Epithelial cell of proximal tubule (primary cell): ENCODE data around the gene YEATS2. TPM values are rescaled to one million over a fixed set of nuclear protein-coding genes. Genes with fewer than 3 reads are reported as not detected.

Experiments used
- DNase-seq: peaks from one replicate; pipeline ENCODE4 v3.0.0-alpha.2; 2011; ENCODE audit warnings: low read depth
- H3K4me3 ChIP-seq: 2 replicates; pipeline ENCODE4 v1.5.1; 2011; ENCODE audit warnings: low read depth, mild to moderate bottlenecking, low read length
- total RNA-seq: library from RNA; depleted of rRNA; stranded (reverse); fragments of >200 nt; gene quantifications from 2 replicates; pipeline ENCODE4 v1.2.3, GENCODE V29; 2015
- TF ChIP-seq, protein P1 (sequence below): conservative IDR thresholded peaks from 2 replicates; pipeline ENCODE4 v1.5.1; 2012; ENCODE audit warnings: low read depth, mild to moderate bottlenecking, low read length

The YEATS2 gene
- total RNA-seq, 1 donor from 2014 or later, result 33.7 TPM

DNA sequence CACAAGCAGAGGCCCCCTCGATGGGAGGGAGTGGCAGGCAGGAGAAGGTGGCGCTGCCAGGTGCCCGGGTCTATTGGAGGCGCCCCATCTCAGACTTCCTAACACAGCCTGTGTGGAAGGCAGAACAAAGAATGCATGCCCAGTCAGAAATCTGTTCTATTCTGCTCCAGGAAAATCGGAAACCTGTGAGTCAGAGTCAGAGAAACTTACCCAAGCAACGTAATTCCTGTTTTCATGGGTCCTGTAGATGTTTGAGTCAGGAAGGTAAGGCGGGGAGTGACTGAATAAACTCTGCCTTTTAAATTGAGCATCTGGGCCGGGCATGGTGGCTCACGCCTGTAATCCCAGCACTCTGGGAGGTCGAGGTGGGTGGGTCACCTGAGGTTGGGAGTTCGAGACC is 114.0 kb downstream of the YEATS2 start:
- no peak for DNase-seq
- H3K4me3 ChIP-seq, result no peak overlapping the region
- TF ChIP-seq, protein P1, sequence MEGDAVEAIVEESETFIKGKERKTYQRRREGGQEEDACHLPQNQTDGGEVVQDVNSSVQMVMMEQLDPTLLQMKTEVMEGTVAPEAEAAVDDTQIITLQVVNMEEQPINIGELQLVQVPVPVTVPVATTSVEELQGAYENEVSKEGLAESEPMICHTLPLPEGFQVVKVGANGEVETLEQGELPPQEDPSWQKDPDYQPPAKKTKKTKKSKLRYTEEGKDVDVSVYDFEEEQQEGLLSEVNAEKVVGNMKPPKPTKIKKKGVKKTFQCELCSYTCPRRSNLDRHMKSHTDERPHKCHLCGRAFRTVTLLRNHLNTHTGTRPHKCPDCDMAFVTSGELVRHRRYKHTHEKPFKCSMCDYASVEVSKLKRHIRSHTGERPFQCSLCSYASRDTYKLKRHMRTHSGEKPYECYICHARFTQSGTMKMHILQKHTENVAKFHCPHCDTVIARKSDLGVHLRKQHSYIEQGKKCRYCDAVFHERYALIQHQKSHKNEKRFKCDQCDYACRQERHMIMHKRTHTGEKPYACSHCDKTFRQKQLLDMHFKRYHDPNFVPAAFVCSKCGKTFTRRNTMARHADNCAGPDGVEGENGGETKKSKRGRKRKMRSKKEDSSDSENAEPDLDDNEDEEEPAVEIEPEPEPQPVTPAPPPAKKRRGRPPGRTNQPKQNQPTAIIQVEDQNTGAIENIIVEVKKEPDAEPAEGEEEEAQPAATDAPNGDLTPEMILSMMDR, result no peak

DNA sequence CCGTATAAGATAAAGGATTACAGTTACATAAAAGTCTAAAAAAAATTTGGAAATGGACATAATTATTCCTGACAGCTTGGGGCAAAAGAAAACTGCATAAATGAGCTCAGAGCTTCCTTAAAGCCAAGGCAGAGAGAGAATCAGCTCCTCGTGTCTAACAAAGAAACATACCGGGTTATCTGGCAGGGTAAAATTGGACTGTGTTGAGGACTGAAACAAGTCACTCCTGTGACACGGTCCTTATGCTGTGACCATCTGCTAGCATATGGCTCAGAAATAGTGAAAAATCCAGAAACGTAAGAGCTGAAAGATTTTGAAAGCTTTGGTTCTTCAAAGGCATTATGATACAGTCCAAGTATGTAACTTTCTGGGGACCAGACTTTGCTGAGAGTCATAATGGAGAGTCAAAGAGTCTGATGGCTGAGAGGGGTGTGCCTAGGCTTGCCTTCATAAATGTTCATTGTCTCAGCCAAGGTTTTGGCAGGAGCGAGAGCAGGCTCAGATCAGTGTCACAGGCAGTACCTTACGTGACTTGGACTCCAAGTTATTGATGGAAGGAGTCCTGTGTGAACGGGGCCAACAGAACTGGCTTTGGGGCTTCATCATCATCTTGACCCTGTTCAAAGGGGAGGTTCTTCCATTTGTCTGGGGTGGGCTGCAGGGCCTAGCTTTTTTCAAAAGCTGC is 115.3 kb downstream of the YEATS2 start:
- TF ChIP-seq, protein P1, result no peak
- H3K4me3 ChIP-seq, result no peak overlapping the region
- DNase-seq, result no peak

DNA sequence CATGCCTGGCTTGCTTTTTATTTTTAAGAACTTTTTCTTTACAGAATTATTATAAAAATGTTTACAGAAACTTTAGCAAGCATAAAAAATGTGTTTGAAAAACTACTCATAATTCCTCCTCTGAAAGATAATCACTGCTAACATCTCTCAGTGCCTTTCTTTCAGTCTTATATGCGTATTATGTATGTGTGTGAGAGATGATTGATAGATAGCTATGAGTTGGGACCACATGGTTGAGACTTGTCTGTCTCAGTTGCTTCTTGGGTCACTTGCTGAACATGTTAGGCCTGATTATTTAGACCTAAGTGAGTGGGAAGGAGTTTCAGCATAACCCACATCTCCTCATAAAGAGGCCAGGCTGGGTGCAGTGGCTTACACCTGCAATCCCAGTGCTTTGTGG is 116.6 kb downstream of the YEATS2 start:
- DNase-seq, result no peak
- no peak overlapping the region for H3K4me3 ChIP-seq
- TF ChIP-seq, protein P1, result no peak

DNA sequence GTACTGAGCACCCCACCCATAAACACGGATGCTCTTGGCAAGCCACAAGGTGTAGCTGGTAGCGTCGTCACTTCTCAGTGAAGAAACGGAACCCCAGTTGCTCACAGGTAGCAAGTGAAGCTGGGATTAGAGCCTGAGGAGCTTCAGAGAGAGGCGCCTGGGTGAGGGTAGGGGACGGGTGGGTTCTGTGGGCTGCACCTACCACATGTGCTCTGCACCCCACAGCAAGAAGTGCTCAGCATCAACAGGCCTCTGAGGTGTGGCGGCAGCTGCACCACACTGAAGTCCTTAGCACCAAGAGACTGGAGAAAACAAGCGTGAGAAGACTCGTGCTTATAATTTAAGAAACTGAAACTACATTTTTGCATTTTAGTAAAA is 118.0 kb downstream of the YEATS2 start:
- no peak overlapping the region for H3K4me3 ChIP-seq
- TF ChIP-seq, protein P1, result no peak
- DNase-seq, result no peak

DNA sequence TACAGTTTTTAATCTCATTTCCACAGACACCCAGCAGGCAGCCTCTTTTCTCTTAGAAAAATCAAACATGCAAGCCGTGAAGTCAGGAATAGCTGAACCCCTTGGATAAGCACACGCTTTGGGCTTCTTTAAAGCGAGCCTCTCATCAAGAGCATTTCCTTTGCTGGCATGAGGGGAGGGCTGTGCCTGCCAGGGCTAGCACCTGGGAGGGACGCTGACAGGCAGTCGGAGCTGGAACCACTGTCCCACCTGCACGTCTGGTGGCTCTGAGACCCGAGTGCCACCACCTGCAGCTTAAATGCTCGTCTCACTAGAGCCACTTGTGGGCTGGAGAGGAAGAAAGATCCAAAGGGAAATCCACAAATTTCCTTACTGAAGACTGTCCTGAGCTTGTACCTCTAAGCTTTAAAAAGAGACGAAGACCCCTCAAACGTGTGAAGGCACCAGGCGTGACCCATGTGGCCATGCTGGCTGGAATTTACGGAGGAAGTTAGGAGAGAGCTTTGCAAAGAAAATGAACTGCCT is 118.4 kb downstream of the YEATS2 start:
- no peak overlapping the region for H3K4me3 ChIP-seq
- no peak for DNase-seq
- TF ChIP-seq, protein P1, result no peak

DNA sequence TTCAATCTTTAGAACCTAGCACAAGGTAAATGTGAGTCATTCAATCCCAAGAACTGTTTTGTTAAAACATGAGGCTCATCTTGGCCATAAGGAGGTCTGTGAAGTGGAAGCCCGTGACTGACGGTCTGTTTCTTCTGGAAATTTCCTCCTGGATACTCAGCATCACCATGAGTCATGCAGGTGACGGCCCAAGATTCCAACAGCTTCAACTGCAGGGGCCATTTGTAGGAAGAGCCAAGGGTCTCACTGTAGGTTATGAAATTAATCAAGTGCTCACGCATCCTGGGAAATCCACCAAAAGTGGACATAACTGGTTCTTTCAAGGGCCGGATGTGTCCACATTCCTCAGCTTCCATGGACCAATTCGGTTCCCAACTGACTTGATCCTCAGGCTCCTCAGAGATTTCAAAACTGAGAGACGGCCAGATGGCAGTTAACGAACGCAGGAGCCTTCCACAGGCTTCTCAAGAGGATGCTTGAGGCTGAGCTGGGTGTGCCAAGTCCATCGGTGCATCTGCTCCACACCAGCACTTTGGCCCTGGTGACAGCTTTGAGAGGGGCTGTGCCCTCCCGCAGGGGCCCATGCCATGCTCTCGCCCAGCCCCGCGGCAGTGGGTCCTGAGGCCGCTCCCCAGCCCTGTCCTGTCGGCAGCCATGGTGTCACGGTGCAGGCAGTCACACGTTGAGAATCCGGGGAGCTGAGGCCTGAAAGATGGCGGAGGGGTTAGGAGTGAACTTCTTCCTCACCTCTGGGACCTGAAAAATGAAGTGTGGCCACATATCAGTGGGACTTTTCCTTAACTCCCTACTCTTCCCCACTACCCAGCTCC is 119.3 kb downstream of the YEATS2 start:
- no peak overlapping the region for H3K4me3 ChIP-seq
- no peak for DNase-seq
- TF ChIP-seq, protein P1, result no peak
